ENCODE measurements around the gene PRIM2.
"Not testable (repeated sequence)": the region's sequence is repeated elsewhere in the genome, so short reads cannot be mapped to it uniquely, and the experiment has no call there.

PRIM2 gene, protein sequence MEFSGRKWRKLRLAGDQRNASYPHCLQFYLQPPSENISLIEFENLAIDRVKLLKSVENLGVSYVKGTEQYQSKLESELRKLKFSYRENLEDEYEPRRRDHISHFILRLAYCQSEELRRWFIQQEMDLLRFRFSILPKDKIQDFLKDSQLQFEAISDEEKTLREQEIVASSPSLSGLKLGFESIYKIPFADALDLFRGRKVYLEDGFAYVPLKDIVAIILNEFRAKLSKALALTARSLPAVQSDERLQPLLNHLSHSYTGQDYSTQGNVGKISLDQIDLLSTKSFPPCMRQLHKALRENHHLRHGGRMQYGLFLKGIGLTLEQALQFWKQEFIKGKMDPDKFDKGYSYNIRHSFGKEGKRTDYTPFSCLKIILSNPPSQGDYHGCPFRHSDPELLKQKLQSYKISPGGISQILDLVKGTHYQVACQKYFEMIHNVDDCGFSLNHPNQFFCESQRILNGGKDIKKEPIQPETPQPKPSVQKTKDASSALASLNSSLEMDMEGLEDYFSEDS

DNA sequence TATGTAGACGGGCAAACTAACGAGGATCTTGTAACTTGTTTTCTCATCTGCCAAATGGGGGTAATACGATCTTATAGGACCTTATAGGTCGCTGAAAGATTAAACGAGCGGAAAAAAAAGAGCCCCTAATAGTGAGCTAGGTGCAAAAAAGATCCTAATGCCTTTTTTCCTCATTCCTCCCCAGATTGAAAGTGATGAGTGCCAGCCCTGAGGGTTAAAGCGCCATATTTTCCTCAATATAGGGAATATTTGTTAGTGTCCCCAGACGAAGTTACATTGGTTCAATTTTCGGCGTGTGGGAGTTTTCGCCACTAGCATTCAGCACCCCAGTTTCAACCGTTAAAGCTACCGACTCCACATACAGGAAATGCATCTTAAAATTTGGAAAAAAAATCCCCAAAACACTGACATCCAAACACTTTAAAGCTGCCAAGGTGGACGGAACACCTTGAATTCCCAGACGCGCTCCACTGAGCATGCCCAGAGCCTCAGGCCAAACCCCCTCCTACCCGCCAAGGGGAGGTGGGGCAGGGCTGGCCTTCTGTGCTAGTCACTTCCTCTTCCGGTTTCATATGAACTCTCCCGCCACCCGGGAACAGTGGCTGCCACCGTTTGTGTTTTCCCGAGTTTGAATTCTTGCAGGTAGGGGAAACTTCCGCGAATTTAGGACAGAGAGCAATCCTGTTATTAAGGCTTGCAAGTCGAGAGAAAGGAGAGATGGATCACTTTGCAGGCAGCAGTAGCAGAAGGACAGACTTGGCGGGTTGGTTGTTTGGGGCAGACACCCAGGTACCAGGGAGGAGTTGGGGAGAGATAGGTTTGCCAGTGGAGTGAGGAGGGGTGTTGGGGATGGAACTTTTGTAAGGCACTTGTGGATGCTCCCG is at the start of gene PRIM2:
TSS of gene PRIM2 (plus strand) at position 571 of the 884 bp plus-strand sequence. CDS start 816 bp downstream, outside the sequence.
- peak; percentile 96 for FAIRE-seq

DNA sequence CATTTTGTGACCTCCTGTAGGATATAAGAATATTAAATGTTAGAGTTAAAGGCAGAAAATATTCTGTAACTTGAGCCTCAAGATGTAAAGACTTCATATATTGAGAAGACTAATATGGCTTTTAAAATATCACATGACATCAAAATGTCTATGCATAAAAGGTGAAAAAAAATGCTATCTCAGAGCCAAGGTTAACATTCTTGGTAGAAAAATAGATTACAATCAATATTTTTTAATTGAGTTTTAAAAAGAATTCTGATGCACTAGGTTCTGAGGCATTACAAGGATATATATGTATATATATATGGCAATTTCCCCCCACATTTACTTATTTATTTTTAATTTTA is 49.2 kb upstream of the PRIM2 start:
- FAIRE-seq = no peak

DNA sequence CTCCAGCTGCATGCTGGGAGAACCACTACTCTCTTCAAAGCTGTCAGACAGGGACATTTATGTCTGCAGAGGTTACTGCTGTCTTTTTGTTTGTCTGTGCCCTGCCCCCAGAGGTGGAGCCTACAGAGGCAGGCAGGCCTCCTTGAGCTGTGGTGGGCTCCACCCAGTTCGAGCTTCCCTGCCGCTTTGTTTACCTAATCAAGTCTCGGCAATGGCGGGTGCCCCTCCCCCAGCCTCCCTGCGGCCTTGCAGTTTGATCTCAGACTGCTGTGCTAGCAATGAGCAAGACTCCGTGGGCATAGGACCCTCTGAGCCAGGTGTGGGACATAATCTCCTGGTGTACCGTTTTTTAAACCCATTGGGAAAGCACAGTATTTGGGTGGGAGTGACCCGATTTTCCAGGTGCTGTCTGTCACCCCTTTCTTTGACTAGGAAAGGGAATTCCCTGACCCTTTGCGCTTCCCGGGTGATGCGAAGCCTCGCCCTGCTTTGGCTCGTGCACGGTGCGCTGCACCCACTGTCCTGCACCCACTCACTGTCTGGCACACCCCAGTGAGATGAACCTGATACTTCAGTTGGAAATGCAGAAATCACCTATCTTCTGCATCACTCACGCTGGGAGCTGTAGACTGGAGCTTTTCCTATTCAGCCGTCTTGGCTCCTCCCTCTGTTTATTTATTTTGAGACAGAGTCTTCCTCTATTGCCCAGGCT is 43.2 kb upstream of the PRIM2 start:
- FAIRE-seq = not testable (repeated sequence)

- FAIRE-seq = no peak
Observed at GRCh38 chr6:57275384-57275783, 42.0 kb upstream of the PRIM2 start.

GRCh38 chr6:57276946-57277345 is 40.5 kb upstream of the PRIM2 start:
- no peak for FAIRE-seq

DNA sequence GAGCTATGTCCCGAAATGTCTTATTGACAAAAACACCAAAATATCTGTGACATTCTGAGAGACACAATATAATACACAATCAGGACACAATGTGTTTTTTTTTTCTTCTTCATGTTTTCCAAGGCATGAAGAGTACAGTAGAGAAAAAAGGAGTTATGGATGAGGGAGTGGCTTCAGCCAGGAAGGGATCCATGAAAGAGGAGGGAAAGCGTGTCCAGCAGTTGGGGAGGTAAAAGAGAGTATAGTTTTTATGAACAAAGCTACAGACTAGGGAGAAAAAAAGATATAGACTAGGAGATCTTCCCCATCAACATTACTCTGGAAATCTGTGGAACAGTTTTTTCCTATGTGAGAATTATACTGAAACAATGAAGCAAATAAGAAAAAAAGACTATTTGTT is 38.9 kb upstream of the PRIM2 start:
- FAIRE-seq = no peak

DNA sequence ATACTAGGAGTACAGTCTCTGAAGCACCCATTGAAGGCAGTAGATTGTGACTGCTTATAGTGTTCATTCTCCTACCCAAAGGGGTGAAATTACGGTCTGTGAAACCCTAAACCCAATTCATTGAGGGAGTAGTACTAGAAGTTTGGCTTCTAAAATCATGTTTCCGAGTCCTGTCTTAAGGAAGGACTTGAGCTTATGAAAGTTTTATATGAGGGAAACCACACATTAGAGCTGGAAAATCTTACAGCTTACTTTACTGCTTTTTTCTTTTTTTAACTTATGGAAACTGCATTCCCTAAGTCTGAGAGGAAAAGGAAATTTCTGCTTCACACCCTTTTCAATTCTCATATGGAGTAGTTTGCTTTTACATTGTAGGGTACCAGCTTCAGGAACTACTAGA is 38.4 kb upstream of the PRIM2 start:
- no peak for FAIRE-seq

DNA sequence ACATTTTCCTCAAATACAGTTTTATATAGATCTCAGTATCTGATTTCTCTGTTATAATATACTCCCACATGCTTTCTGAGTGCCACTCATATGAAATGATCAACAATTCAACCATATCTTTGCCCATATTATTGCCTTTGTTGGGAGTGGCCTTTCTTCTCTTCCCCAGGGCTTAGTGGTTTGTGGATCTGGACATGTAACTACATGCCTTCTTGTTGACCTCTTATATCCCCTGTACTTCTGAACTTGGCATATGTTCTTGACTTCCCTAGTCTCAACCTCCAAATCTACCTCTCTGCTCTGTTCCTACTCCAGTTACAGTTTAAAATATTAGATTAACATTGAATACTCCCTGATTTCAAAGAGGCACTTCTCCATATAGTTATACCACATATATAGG is 34.3 kb upstream of the PRIM2 start:
- FAIRE-seq = no peak

- no peak for FAIRE-seq
Observed at GRCh38 chr6:57283911-57284455, 33.4 kb upstream of the PRIM2 start.

DNA sequence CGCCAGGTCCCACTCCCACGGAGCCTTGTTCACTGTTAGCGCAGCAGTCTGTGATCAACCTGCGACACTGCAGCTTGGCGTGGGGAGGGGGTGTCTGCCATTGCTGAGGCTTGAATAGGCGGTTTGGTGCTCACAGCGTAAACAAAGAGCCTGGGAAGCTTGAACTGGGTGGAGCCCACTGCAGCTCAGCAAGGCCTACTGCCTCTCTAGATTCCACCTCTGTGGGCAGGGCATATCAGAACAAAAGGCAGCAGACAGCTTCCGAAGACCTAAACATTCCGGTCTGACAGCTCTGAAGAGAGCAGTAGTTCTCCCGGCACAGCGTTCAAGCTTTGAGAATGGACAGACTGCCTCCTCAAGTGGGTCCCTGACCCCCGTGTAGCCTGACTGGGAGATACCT is 29.3 kb upstream of the PRIM2 start:
- not testable (repeated sequence) for FAIRE-seq

- not testable (repeated sequence) for FAIRE-seq
Observed at GRCh38 chr6:57293472-57293871, 24.0 kb upstream of the PRIM2 start.

- no peak for FAIRE-seq
Observed at GRCh38 chr6:57294862-57295445, 22.5 kb upstream of the PRIM2 start.

DNA sequence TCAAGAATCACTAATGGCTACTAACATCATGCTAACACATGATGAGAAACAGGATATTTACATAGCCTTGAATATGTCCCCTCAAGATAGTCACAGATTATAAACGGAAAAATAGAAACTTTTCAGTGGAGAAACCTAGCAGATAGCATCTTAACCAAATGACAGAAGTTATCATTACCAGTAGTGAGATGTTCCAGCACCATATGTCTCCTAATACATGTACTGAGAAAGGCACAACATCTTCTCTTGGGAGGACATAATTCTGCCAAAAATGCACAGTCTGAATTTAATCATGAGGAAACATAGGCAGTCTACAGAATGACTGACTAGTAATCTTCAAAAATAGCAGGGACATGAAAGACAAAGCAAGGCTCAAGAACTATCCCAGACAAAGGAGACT is 19.9 kb upstream of the PRIM2 start:
- FAIRE-seq = no peak

- no peak for FAIRE-seq
Observed at GRCh38 chr6:57298741-57299140, 18.7 kb upstream of the PRIM2 start.

GRCh38 chr6:57301757-57302156 is 15.7 kb upstream of the PRIM2 start:
- no peak for FAIRE-seq

- FAIRE-seq = no peak
Observed at GRCh38 chr6:57302477-57302876, 15.0 kb upstream of the PRIM2 start.

- FAIRE-seq = no peak
Observed at GRCh38 chr6:57303931-57304681, 13.3 kb upstream of the PRIM2 start.

GRCh38 chr6:57305107-57305506 is 12.3 kb upstream of the PRIM2 start:
- FAIRE-seq = no peak

DNA sequence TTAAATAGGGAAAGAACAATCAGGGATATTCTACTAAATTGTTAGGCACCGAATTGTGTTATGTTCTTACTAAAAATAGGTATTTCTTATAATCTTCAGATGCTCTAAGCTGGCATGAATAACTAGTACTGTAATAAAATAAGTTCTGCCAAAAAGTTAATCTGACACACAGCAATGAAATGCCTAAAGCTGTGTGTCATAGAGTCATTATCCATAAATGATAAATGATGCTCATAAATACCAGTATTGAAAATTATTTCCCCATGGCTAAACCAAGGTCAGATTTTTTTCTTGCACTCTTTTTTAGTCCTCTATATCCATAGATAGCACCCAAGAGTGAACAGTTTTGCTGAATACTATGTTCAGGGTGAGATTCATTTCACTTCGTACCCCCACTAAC is 11.7 kb upstream of the PRIM2 start:
- no peak for FAIRE-seq

DNA sequence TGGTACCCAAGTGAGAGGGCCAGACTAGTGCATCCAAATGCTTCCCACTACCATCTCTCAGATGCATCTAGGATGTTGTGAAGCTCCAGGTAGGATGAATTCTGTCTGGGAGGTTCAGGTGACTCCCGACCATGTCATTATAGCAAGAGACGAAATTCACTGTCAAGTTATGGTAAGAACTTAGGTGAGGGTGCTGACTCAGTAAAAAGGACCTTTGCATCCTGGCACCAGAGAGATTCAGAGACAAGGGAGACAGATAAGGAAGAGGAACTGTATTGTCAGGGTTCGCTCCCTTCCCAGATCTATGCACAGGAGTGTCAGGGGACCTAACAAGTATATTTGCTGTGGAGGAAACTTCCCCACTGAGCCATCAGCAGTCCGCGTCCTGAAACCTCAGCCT is 11.2 kb upstream of the PRIM2 start:
- no peak for FAIRE-seq

DNA sequence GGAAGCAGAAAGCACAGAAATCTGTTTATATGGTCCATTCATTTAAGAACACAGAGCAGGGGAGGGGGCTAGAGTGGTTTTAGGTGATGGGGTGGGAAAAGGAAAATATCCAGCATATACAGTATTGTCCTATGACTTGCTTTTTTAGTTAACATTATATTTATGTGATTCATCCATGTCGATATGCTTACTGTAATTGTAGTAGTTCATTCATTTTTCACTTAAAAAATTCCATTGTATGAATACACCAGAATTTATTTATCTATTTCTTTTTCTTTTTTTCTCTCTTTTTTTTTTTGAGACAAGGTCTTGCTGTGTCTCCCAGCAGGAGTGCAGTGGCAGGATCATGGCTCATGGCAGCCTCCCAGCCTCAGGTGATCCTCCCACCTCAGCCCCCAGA is 9.6 kb upstream of the PRIM2 start:
- FAIRE-seq = no peak

DNA sequence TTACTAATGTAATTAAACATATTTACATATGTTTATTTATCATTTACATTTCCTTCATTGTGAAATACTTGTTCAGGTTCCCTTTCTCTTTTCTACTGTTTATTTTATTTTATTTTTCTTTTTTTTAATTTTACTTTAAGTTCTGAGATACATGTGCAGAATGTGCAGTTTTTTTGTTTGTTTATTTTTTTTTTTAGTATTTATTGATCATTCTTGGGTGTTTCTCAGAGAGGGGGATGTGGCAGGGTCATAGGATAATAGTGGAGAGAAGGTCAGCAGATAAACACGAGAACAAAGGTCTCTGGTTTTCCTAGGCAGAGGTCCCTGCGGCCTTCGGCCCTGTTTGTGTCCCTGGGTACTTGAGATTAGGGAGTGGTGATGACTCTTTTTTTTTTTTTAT is 8.7 kb upstream of the PRIM2 start:
- FAIRE-seq = peak; percentile 60

Measured in G401.6 (cell line).